NB4 (cell line): ENCODE results near the gene PPARGC1A.

Experiments
- CTCF ChIP-seq: IDR thresholded peaks from one replicate; pipeline ENCODE4 v1.5.1; 2012; ENCODE audit warnings: low read depth, low read length
- MYC ChIP-seq: IDR thresholded peaks from 2 replicates; pipeline ENCODE4 v1.6.1; 2011; ENCODE audit warnings: low read depth, low read length
- POLR2A ChIP-seq: IDR thresholded peaks from 2 replicates; pipeline ENCODE4 v1.6.1; 2011; ENCODE audit warnings: mild to moderate bottlenecking; ENCODE audit not compliant: insufficient read length; ENCODE audit errors: extremely low read depth

GRCh38 chr4:23773884-23774636 is 115.8 kb downstream of the PPARGC1A start:
- no peak for TF ChIP-seq CTCF
- no peak for TF ChIP-seq POLR2A
- TF ChIP-seq MYC, result no peak
